HG03439 (cell line): ENCODE results near the gene ATP2A1.
"Not testable (repeated sequence)": the region's sequence is repeated elsewhere in the genome, so short reads cannot be mapped to it uniquely, and the experiment has no call there.

Experiments used
- ATAC-seq: cut with Tn5 transposase; IDR thresholded peaks from one replicate; pipeline ENCODE4 v1.9.1; 2021; ENCODE audit warnings: mild to moderate bottlenecking, moderate library complexity; ENCODE audit not compliant: unreplicated experiment

Gene ATP2A1

GRCh38 chr16:28932339-28933141 is 54.3 kb downstream of the ATP2A1 start:
- ATAC-seq: no peak

- no peak for ATAC-seq
These were observed 54.9 kb downstream of the ATP2A1 start for GRCh38 chr16:28933171-28933570.

DNA sequence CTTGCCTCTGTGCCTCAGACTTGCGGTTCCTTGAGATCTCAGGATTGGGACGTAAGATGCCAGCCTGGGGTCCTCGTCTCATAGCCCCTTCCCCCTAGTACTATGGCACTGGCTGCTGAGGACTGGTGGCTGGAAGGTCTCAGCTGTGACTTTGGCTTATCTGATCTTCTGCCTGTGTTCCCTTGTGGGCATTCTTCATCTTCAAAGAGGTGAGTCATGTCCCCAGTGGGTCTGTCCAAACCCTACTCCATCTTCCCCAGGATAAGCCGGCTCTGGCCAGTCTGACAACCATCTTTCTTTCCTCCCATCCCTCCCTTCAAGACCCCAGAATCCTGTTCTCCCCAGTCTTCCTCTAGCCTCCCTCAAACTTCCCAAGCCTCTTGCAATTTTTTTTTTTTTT is 57.1 kb downstream of the ATP2A1 start:
- no peak for ATAC-seq

- ATAC-seq: peak; percentile 68
These were observed 57.9 kb downstream of the ATP2A1 start for GRCh38 chr16:28935924-28936783.

GRCh38 chr16:28936784-28937155 is 58.5 kb downstream of the ATP2A1 start:
- ATAC-seq: no peak

DNA sequence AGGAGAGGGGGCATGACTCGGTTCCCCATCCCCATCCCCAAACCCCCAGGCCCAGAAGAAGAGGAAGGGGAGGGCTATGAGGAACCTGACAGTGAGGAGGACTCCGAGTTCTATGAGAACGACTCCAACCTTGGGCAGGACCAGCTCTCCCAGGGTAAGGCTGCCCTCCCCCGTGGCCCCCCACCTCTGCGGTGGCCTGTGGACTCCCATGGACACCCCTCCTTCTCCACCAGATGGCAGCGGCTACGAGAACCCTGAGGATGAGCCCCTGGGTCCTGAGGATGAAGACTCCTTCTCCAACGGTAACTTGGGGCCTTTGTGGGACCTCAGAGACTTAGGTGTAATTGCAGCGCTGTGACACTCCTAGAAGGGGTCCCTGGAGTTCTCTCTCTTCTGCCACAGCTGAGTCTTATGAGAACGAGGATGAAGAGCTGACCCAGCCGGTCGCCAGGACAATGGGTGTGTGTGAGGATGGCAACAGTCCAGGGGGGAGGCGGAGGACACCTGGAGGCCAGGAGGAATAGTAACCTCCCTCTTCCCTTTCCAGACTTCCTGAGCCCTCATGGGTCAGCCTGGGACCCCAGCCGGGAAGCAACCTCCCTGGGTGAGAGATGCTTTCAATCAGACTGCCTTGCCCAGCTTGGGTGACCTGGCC is 59.1 kb downstream of the ATP2A1 start:
- no peak for ATAC-seq

- ATAC-seq: no peak
These were observed 60.4 kb downstream of the ATP2A1 start for GRCh38 chr16:28938721-28939120.

- not testable (repeated sequence) for ATAC-seq
These were observed 61.5 kb downstream of the ATP2A1 start for GRCh38 chr16:28939825-28940224.

DNA sequence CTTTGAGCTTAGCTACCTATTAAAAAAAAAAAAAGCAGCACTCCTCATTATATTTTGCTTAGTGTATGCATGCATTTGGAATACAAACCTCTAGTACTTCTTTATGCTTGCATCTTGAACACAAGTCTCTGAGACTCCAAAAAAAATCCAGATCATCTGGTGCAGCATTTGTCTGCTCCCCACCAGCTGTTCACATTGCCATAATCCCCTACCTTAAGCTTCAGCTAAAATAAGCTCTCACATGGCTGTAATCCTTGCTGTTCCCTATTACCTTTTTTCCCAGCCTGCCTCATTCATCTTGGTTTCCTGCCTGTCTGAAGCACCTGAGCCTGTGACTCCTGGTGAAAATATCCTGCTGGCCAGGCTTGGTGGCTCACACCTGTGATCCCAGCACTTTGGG is 65.0 kb downstream of the ATP2A1 start:
- no peak for ATAC-seq

GRCh38 chr16:28946681-28947080 is 68.4 kb downstream of the ATP2A1 start:
- no peak for ATAC-seq

DNA sequence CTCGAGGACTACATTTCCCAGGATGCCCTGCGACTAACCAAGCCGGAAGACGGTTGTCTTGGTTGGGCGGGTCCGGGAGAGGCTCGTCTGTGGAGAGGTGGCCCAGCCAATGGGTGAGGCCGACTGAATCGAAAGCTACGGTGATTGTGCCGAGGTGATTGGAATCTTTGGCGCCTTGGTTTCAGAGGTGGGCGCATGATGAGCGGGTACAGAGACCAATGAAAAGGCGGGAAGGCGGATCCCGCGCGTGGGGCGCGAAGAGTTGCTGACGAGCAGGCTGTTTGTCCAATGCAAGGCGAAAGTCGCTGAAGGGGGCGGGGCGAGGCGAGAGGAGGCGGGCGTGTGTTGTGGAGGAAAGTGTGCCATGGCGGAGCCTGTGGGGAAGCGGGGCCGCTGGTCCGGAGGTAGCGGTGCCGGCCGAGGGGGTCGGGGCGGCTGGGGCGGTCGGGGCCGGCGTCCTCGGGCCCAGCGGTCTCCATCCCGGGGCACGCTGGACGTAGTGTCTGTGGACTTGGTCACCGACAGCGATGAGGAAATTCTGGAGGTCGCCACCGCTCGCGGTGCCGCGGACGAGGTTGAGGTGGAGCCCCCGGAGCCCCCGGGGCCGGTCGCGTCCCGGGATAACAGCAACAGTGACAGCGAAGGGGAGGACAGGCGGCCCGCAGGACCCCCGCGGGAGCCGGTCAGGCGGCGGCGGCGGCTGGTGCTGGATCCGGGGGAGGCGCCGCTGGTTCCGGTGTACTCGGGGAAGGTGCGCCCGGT is 72.5 kb downstream of the ATP2A1 start, which contains the start of gene NFATC2IP:
TSS of gene NFATC2IP (plus strand) at position 290 of the 762 bp plus-strand sequence. CDS start at position 365, 75 bp downstream.
- ATAC-seq: peak; percentile 91

DNA sequence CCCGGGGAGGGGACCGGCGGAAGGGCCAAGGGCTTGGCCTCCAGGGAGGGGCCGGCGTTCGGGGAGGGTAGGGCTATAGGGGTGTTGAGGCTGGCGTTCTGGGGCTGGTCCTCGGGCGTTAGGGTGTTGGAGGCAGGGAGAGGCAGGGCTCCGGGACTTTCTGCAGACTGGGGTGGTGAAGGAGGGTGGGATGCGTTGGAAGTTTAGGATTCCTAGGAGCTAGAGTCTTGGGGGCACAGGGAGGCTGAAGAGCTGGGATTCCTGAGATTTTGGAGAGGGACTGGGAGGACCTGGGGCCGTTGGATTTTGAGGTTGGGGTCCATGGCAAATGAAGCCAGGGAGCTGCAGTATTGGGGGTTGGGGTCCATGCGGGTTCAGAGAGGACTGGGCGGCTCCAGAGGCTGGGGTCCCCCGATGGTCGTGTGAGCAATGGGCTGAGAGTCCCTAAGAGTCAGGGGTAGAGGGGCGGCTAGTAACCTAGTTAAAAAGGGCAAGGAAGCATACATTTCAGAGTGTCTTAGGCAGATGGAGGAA is 73.2 kb downstream of the ATP2A1 start:
- no peak for ATAC-seq
